GM21576 (cell line): Measurements from ENCODE around the gene VAV2.

Experiments used
- ATAC-seq: cut with Tn5 transposase; IDR thresholded peaks from one replicate; pipeline ENCODE4 v1.9.1; 2021; ENCODE audit warnings: mild to moderate bottlenecking, moderate library complexity; ENCODE audit not compliant: unreplicated experiment

Gene VAV2

DNA sequence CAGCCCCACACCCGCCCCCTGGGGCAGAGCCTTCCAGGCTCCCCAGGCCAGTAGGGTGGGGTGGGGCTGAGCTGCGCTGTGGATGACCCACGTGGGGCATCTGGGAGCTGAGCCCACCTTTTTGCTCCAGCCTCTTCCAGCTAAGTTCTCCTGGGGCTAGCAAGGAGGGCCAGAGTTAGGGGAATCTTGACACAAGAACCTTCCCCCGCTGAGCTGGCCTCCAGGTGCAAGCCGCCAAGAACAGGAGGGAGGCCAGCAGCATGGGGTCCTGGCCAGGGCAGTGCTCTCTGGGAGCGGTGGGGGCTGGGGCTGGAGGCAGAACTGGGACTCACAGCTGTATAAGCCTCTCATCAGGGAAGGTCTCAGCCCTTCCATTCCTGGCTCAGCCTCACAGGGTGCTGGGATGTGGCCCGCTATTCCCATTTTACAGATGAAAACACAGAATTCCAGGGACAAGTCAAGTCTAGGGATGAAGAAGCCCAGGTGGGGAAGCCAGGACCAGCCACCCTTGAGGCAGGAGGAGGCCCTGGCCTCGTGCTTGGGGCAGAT lies 275.5 kb downstream of the VAV2 start:
- ATAC-seq: no peak

DNA sequence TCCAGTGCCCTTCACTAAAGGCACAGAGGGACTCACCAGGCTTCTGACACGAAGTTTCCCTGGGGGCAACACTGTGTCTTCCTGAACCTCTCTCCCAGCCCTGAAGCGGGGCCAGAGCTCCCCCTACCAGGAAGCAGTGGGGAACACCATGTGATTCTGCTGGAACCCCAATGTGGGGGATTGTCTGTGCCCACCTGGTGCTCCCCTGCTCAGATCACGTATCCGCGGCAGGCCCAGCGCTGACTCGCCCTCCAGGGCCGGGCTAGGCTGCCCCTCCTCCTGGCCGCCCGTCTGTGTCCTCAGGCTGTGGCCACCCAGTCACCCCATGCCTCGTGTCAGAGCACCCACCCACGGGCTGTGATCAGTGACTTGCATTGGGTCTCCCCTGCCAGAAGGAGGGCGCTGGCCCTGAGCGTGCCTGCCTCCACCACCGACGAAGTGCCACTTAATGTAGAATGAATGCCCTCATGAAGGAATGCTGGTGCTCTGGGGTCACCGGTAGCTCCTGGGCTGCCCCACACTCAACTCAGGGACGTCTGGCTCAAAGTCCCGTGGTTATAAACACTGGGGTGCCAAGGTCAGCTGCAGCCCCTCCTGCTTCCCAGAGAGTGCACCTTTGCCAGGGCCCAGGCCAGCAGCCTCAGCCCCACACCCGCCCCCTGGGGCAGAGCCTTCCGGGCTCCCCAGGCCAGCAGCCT lies 276.1 kb downstream of the VAV2 start:
- ATAC-seq: no peak

DNA sequence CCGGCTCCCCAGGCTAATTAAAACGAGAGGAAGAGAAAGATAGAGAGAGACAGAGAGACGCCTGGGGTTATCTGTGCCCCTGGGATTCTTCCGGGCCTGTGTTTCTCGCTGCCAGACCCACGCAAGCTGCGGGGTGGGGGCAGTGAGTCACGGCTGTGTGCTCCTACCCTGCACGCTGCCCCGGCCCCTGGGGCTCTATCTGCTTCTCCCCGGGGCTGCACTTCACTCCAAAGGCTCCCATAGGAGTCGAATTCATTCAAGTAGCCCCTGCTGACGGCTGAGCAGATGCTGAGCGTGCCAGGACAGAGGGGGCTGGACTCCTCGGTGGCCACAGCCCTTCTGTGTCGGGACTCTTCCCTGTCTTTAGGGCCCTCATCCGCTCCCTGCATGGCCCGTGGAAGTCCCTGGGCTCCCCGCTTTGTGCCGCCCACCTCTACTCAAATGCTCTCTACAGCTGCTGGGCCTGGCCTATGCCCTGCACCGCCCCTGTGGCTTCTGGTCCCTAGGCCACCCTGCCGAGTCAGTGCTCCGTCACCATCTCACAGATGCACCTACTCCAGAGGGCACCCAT lies 276.7 kb downstream of the VAV2 start:
- no peak for ATAC-seq

DNA sequence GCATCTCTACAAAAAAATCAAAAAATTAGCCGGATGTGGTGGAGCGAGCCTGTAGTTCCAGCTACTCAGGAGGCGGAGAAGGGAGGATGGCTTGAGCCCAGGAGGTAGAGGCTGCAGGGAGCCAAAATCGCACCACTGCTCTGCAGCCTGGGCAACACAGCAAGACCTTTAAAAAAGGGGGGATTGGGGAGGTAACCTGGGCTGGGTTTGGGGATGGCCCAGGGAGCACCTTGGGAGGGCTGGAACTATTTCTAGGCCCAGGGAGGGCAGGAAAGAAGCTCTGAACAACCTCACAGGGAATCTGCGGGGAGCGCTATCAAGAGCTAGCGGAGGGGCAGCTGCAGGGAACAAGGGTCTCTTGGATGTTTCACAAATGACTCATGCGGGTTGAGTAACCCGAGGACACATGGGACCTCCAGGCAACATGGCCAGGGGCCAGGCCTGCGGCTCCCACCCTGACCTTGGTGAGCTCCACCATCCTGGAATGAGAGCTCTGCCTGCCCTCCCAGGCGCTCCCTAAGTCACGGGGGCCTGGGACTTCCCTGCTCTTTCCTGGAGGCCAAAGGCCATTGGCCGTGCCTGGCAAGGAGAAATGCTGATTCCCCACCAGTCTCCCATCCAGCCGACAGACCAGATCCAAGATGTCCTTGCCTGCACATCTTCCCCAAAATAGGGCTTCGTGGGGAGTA lies 277.4 kb downstream of the VAV2 start:
- no peak for ATAC-seq

DNA sequence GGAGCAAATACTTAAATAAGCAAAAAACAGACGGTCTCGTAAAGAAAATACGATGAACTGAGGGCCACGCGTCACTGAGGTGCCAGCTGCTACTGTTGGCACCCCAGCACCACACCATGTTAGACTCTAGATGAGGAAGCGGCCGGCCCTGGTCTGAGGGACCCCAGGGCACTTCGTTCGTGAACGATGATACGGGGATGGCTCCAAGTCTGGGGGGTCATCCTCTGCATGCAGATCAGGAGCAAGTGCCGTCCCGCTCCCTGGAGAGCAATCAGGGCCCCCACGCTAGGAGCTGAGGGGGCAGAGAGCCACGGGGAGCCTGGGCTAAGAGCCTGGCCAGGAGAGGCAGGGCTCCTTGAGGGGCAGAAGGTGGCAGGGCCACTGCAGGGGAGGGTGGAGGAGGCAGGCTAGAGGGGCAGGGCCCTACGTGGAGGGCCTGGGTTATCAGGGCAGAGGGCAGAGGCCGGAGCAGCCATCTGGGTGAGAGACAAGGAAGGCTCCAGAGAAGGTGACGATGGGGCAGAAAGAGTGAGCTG lies 278.1 kb downstream of the VAV2 start:
- ATAC-seq: no peak

DNA sequence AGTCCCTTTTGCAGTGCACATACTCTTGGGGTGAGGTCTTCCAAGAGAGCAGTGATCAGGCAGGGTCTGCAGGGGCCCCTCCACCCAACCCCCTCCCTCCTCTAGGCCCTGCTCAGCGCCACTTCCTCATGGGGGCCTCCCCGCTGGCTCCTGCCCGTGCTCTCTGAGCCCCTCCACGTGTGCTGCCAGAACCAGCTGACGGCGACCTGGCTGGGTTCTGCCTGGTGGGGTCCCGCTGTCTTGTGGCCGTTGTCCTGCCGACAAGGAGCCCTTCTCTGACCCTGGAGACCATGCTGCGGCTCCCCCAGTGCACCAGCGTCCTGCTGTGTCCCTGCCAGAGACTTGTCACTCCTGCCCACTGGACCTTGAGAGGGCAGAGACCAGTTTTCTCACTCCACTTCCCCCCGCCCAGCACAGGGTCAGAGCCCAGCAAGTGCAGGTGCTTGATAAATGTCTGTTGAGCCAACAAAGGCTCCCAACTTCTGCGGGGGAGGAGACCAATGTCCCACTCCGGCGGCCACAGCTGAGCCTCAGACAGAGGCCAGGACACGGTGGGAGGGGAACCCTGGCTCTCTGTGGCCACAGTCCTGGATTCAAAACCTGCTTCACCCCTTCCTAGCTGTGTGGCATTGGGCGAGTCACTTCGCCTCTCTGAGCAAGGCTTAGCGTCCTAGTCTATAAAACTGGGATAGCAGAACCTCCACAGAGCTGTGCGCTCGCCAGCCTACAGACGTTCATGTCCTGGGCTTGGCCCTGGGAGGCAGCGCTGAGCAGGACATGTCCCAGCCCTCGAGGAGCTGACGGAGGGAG lies 278.8 kb downstream of the VAV2 start:
- ATAC-seq: no peak

DNA sequence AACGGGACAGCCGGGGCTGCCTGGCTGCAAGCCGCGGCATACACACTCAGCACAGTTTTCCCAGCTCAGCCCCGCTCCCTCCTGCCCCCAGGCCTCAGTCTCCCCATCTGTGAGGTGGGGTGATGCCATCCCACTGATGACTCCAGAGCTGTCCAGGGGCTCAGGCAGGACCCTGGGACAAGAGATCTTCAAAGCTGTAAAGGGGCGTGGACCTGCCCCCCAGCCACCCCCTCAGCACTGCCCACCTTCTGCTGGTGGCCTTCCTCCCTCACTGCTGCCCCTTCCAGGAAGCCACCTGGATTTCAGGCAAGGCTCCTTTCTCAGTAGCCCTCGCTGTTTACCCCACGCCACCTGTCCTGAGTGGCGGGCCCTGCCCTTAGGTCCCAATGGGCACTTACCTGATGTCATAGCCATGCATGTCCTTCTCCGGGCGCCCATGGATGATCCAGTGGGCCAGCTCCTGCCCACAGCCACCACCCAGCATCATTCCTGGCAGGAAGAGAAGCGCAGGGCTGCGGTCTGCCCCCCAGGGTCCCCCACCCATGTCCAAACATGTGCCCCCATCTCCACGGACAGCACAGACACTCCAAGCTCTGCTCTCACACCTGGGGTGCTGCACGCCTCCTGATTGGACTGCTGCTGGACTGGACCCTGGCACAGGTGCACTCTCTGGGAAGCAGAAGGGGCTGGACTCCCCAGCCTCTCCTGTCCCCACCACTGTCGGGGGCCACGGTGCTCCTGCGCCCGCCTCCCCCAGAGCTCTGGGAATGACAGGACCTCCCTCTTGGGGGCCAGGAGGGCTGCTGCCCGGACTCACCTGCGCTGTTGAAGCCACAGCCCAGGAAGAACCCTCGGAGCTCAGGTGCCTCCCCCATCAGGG lies 279.7 kb downstream of the VAV2 start:
- ATAC-seq: no peak
